ENCODE measurements around the gene PTPN7.

DNA sequence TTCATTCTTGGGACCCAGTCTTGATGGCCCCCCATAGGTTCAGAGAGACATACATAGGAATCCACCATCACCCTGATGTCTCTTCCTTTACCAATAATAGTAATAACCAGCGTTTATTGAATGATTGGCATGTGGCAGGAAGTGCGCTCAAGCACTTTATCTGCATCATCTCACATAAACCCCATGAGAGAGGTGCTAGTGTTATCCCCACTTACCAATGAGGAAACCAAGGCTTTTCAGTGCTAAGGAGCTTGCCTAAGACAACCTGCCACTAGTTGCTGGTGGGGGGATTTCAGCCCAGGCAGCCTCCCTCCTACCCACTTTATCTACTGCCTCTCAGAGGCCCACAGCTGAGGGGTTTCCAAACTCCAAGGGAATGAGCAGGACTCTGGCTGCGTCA lies 40.9 kb upstream of the PTPN7 start:
- TF ChIP-seq, protein P1, sequence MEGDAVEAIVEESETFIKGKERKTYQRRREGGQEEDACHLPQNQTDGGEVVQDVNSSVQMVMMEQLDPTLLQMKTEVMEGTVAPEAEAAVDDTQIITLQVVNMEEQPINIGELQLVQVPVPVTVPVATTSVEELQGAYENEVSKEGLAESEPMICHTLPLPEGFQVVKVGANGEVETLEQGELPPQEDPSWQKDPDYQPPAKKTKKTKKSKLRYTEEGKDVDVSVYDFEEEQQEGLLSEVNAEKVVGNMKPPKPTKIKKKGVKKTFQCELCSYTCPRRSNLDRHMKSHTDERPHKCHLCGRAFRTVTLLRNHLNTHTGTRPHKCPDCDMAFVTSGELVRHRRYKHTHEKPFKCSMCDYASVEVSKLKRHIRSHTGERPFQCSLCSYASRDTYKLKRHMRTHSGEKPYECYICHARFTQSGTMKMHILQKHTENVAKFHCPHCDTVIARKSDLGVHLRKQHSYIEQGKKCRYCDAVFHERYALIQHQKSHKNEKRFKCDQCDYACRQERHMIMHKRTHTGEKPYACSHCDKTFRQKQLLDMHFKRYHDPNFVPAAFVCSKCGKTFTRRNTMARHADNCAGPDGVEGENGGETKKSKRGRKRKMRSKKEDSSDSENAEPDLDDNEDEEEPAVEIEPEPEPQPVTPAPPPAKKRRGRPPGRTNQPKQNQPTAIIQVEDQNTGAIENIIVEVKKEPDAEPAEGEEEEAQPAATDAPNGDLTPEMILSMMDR (IDR thresholded peaks at IDR 0.05; ENCODE audit: low read depth, low read length), result no peak
- TF ChIP-seq EZH2phosphoT487 (IDR thresholded peaks at IDR 0.05; ENCODE audit: low read depth), result no peak

Data from OCI-LY3 (cell line).